Neutrophil (primary cell): ENCODE data around the gene DCHS1.
A peak's percentile ranks its signal among the peaks of the same experiment; 100 is the strongest.

Source experiments
- H3K27ac ChIP-seq: fragments of 200-600 bp; sonication (generic); 2 replicates; pipeline ENCODE4 v1.5.1; 2016; ENCODE audit warnings: mild to moderate bottlenecking, moderate library complexity
- H3K27me3 ChIP-seq: fragments of 200-600 bp; sonication (generic); 2 replicates; pipeline ENCODE4 v1.6.0; 2016; ENCODE audit warnings: mild to moderate bottlenecking
- H3K36me3 ChIP-seq: fragments of 200-600 bp; sonication (generic); 2 replicates; pipeline ENCODE4 v1.5.1; 2017
- H3K4me1 ChIP-seq, 2 experiments: fragments of 200-600 bp in 1 of 2; sonication (generic) in 1 of 2; 1 replicate in 1 of 2; 2 replicates in 1 of 2; pipeline versions ENCODE4 v1.5.1 to v1.6.1; 2013 to 2016; ENCODE audit warnings: low read depth in 1 of 2, low read length in 1 of 2, mild to moderate bottlenecking in 1 of 2, moderate library complexity in 1 of 2; ENCODE audit not compliant: control insufficient read depth in 1 of 2, insufficient read depth in 1 of 2
- H3K4me3 ChIP-seq, 2 experiments: fragments of 200-600 bp in 1 of 2; sonication (generic) in 1 of 2; 1 replicate in 1 of 2; 2 replicates in 1 of 2; pipeline ENCODE4 v1.5.1; 2013 to 2016; ENCODE audit warnings: low read depth in 1 of 2, low read length in 1 of 2, mild to moderate bottlenecking in 1 of 2, moderate library complexity in 1 of 2
- H3K9me3 ChIP-seq: fragments of 200-600 bp; sonication (generic); 2 replicates; pipeline ENCODE4 v1.5.1; 2016
- CTCF ChIP-seq: fragments of 200-600 bp; sonication (generic); IDR thresholded peaks from 2 replicates; pipeline ENCODE4 v1.5.1; 2016; ENCODE audit warnings: antibody characterized with exemption

Gene DCHS1

GRCh38 chr11:6618117-6619003 lies 37.2 kb downstream of the DCHS1 start:
- peaks cover 32 to 38% of the 10 kb centered on the region in 2 experiments for H3K4me1 ChIP-seq
- H3K9me3 ChIP-seq = no peaks in the 10 kb centered on the region
- H3K27me3 ChIP-seq = no peaks in the 10 kb centered on the region
- peak overlapping the region; percentile 75 to 93 for H3K4me3 ChIP-seq
- TF ChIP-seq CTCF = no peak
- peak overlapping the region; percentile 98 for H3K27ac ChIP-seq
- H3K36me3 ChIP-seq = peaks cover 28% of the 10 kb centered on the region

GRCh38 chr11:6617315-6617781 lies 38.3 kb downstream of the DCHS1 start:
- Histone ChIP-seq H3K4me3 (peak overlapping the region; percentile 75 to 93), H3K4me1 (peaks cover 42 to 47% of the 10 kb centered on the region in 2 experiments), H3K27ac (peak overlapping the region; percentile 98), H3K9me3 (no peaks in the 10 kb centered on the region), H3K27me3 (no peaks in the 10 kb centered on the region), H3K36me3 (peaks cover 28% of the 10 kb centered on the region)
- no peak for TF ChIP-seq CTCF

GRCh38 chr11:6616596-6617250 lies 38.9 kb downstream of the DCHS1 start:
- peaks cover 44 to 47% of the 10 kb centered on the region in 2 experiments for H3K4me1 ChIP-seq
- no peaks in the 10 kb centered on the region for H3K27me3 ChIP-seq
- H3K36me3 ChIP-seq = peaks cover 29% of the 10 kb centered on the region
- no peaks in the 10 kb centered on the region for H3K9me3 ChIP-seq
- peak overlapping the region; percentile 98 for H3K27ac ChIP-seq
- no peak for TF ChIP-seq CTCF
- H3K4me3 ChIP-seq = no peak overlapping the region

- Histone ChIP-seq H3K27me3 (no peaks in the 10 kb centered on the region), H3K4me3 (no peak overlapping the region), H3K36me3 (peaks cover 36% of the 10 kb centered on the region), H3K9me3 (no peaks in the 10 kb centered on the region), H3K27ac (peak overlapping the region; percentile 98), H3K4me1 (peaks cover 51 to 54% of the 10 kb centered on the region in 2 experiments)
- TF ChIP-seq CTCF = no peak
These were observed 39.6 kb downstream of the DCHS1 start for GRCh38 chr11:6615882-6616585.

GRCh38 chr11:6615046-6615445 lies 40.6 kb downstream of the DCHS1 start:
- no peaks in the 10 kb centered on the region for H3K9me3 ChIP-seq
- H3K27ac ChIP-seq = peak overlapping the region; percentile 98
- H3K36me3 ChIP-seq = peaks cover 46% of the 10 kb centered on the region
- no peaks in the 10 kb centered on the region for H3K27me3 ChIP-seq
- no peak overlapping the region for H3K4me3 ChIP-seq
- TF ChIP-seq CTCF = no peak
- peaks cover 61% of the 10 kb centered on the region in 2 experiments for H3K4me1 ChIP-seq
